Middle frontal gyrus (tissue), 1 donor: ENCODE measurements around the gene COPZ1.
"Not testable (repeated sequence)": the region's sequence is repeated elsewhere in the genome, so short reads cannot be mapped to it uniquely, and the experiment has no call there.

Experiments
- DNase-seq: peaks from one replicate; pipeline ENCODE4 v3.0.0-alpha.2; 2015; ENCODE audit warnings: low spot score; ENCODE audit errors: extremely low spot score

The COPZ1 gene

GRCh38 chr12:54331461-54331860, 6.5 kb downstream of the COPZ1 start:
- no peak for DNase-seq

DNA sequence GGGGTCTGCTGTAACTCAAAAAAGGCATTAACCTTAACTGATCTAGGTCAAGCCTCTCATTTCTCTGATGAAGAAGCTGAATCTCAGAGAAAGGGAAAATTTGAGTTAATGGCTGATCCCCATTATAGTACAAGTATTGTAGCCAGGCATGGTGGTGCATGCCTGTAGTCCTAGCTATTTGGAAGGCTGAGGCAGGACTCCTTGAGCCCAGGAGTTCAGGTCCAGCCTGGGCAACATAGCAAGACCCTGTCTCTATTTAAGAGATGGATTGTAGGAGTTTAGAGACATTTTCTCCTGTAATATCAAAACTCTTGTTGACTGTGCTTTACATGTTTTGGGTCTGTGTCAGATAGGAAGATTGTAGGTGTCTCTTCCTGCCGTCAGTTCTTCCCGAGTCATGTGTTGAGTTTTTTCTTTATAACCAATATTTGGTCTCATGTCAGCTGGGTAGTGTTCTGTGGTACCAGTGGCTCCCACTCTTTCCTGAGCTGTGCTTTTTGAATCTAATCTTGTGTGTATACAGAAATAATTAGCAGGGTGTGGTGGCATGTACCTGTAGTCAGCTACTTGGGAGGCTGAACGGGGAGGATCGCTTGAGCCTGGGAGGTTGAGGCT, 8.6 kb downstream of the COPZ1 start:
- no peak for DNase-seq

GRCh38 chr12:54337280-54337842, 12.4 kb downstream of the COPZ1 start:
- peak; percentile 9 for DNase-seq

- DNase-seq = no peak
Measured at GRCh38 chr12:54337854-54338650, 13.1 kb downstream of the COPZ1 start.

DNA sequence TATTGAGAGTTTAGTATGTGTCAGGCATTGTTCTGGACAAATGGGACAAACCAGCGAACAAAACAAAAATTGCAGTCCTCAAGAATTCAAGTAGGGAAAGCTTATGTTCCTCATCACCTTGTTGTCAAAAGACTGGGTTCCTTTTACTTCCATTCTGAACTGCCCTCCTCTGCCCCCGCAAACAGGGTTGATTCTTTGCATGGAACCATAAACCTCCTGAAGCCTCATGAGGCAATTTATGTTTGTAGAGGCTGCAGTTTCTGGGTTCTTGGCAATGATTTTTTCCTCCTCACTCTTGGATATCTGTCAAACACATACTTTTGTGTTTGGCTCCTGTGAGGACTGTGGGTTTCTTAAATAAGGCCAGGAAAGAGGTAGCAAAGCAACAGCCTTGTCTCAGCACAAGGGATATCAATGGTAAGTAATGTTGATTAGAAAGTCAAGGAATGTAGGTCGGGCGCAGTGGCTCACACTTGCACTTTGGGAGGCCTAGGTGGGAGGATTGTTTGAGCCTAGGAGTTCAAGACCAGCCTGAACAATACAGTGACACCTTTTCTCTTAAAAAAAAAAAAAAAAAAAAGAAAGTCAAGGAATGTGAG, 13.9 kb downstream of the COPZ1 start:
- no peak for DNase-seq

DNA sequence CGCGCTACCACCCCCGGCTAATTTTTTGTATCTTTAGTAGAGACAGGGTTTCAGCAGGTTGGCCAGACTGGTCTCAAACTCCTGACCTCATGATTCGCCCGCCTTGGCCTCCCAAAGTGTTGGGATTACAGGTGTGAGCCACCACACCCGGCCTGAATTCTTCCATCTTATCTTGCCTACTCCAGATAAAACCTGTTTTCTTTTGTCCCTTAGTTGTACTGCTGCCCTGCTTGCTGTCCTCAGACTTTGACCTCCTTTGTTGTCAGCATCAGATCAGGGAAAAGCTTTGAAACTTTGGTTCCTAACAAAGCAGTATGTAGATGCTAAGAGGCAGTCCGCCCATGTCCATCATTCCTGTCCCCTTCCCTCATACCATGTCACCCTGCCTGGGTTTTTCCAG, 15.9 kb downstream of the COPZ1 start:
- no peak for DNase-seq

DNA sequence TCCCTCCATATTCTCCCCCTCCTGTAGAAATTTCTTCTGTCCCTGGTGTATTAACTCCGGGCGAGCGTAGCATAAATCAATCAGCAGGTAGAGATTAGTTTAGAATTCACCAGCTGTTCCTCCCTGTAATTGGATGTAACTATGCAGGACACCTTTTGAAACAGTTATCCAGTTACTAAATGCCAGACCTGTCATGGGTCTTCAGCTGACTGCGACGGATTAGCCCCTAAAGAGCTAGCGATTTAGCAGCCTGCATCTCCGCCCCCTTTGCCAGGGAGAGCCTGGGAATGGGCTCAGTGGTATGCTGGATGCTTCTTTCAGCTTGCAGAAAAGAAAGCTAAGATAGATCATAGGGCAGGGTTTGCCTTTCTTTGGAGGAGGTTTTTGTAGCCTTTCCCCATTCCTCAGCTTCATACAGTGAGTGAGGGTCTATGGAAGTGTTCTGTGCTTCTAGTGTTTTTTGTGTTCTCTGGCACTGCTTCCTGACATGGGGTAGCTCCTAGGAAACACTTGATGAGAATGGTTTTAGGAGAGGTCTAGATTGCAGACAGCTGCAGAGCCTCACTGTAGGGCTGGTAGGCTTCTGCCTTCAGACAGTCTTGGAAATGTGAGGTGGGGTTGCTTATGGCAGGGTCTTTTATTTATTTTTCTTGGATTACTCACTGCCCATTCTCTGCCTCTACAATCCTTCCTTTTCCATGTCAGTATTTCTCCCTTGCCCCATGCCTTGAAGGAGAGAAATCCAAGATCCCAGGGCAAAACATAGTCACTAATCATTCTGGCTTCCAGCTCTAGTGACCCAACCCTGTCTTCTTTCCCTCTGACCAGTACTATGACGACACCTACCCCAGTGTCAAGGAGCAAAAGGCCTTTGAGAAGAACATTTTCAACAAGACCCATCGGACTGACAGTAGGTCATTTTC, 16.7 kb downstream of the COPZ1 start:
- DNase-seq = no peak

DNA sequence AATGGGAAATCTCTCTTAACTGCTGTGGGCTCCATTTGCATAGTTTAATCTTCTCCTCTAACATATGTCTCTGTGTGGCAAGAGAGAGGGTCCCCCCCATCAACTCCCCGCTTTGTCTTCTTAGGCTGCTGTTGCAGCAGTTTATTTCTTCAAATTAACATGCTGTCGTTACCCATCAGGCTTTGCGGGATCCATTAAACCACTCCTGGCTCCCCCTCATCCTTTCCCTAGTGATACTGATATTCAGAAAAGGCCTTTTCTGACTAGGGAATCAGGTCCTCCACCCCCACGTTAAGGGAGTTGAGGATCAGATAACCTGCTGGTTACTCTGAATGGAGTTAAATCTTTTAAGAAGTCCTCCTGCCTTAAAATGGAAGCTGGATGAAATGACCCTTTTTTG, 24.1 kb downstream of the COPZ1 start:
- no peak for DNase-seq

DNA sequence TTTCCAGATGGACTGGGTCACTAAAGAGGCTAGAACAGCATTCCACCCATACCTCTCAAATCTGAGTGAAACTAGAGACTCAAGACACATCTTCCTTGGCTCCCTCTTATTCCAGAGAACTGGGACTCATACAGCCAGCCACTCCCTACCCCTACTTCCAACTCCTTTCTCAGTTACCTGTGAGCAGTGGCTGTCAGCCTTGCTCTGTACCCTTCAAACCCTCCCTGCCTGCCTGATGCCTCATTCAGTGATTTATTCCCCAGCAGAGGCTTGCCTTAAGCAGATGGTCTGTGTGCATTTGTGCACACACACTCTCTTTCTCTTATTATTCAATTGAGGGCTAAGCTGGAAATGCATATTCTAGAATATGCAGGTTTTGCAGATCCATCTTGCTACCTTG, 24.7 kb downstream of the COPZ1 start:
- DNase-seq = no peak

- DNase-seq = no peak
Measured at GRCh38 chr12:54350743-54351142, 25.8 kb downstream of the COPZ1 start.

- DNase-seq = no peak
Measured at GRCh38 chr12:54351341-54351740, 26.4 kb downstream of the COPZ1 start.

- DNase-seq = no peak
Measured at GRCh38 chr12:54352022-54352531, 27.1 kb downstream of the COPZ1 start.

GRCh38 chr12:54352891-54353874, 28.3 kb downstream of the COPZ1 start:
- DNase-seq = no peak

DNA sequence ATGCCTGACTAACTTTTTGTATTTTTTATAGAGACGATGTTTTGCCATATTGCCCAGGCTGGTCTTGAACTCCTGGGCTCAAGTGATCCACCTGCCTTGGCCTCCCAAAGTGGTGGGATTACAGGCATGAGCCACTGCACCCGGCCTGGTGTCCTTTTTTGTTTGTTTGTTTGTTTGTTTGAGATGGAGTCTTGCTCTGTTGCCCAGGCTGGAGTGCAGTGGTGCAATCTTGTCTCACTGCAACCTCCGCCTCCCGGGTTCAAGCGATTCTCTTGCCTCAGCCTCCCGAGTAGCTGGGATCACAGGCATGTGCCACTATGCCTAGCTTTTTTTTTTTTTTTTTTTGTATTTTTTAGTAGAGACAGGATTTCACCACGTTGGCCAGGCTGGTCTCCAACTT, 29.3 kb downstream of the COPZ1 start:
- not testable (repeated sequence) for DNase-seq

GRCh38 chr12:54355104-54355815, 30.3 kb downstream of the COPZ1 start:
- no peak for DNase-seq

- no peak for DNase-seq
Measured at GRCh38 chr12:54356228-54356627, 31.3 kb downstream of the COPZ1 start.

- DNase-seq = no peak
Measured at GRCh38 chr12:54356951-54357356, 32.0 kb downstream of the COPZ1 start.

GRCh38 chr12:54357506-54358190, 32.7 kb downstream of the COPZ1 start:
- no peak for DNase-seq
